Measurements from ENCODE around the gene RBBP5. TPM values are rescaled to one million over a fixed set of nuclear protein-coding genes. Genes with fewer than 3 reads are reported as not detected.

The RBBP5 gene
- total RNA-seq, 3 donors from 2014 or later (not counting 1 experiment from before 2014, with no cell fraction given) = 13.9 to 18.2 (median 17.8) TPM

GRCh38 chr1:205056188-205056611 lies 65.6 kb downstream of the RBBP5 start:
- Mint-ChIP-seq H3K27ac (no peak overlapping the region), H3K27me3 (ENCODE audit: low read depth in 2 of 2) (no peaks in the 10 kb centered on the region), H3K9me3 (no peaks in the 10 kb centered on the region), H3K4me3 (no peak overlapping the region), H3K4me1 (no peaks in the 10 kb centered on the region), H3K36me3 (no peaks in the 10 kb centered on the region)
- 89% methylated on average over 13 of the region's 13 CpGs for WGBS (ENCODE audit: insufficient coverage)
- H3K27ac ChIP-seq (ENCODE audit: low read length) = no peak overlapping the region
- intact Hi-C loops (cut with micrococcal nuclease) = no loop called here
- H3K9me3 ChIP-seq (ENCODE audit: control insufficient read depth, insufficient read depth, low read length) = no peaks in the 10 kb centered on the region
- no peaks in the 10 kb centered on the region for H3K27me3 ChIP-seq (ENCODE audit: control insufficient read depth, insufficient read depth, low read length)
- H3K4me1 ChIP-seq (ENCODE audit: control insufficient read depth, insufficient read depth, low read length) = no peaks in the 10 kb centered on the region
- no peak for DNase-seq
- TF ChIP-seq CTCF (IDR thresholded peaks at IDR 0.05) = no peak
- H3K4me3 ChIP-seq (ENCODE audit: low read length) = no peak overlapping the region
- no peak for ATAC-seq
- H3K36me3 ChIP-seq (ENCODE audit: control insufficient read depth, insufficient read depth, low read length) = no peaks in the 10 kb centered on the region

DNA sequence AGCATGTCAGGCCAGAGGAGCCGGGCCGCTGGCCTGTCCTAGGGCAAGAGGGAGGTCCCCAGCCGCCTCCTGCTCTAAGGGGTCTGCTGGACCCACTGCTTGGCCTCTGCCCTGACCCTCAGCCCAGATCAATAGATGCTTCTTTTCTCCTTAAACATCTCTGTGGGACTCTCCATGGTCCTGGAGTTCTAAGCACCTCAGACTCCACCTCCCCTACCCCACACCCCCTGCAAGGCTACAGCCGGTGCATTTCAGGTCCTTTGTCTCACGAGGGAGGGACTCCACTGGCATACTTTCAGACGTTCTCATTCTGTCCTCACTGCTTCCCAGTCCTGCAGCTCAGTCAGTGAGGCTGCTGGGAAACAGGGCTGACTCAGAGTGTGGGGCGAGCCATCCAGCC lies 67.8 kb downstream of the RBBP5 start:
- Mint-ChIP-seq H3K4me3 (no peak overlapping the region), H3K4me1 (no peaks in the 10 kb centered on the region), H3K36me3 (no peaks in the 10 kb centered on the region), H3K27ac (no peak overlapping the region), H3K27me3 (ENCODE audit: low read depth in 2 of 2) (no peaks in the 10 kb centered on the region), H3K9me3 (no peaks in the 10 kb centered on the region)
- no peaks in the 10 kb centered on the region for H3K36me3 ChIP-seq (ENCODE audit: control insufficient read depth, insufficient read depth, low read length)
- H3K27ac ChIP-seq (ENCODE audit: low read length) = no peak overlapping the region
- no peaks in the 10 kb centered on the region for H3K4me1 ChIP-seq (ENCODE audit: control insufficient read depth, insufficient read depth, low read length)
- H3K27me3 ChIP-seq (ENCODE audit: control insufficient read depth, insufficient read depth, low read length) = no peaks in the 10 kb centered on the region
- ATAC-seq (no peak), DNase-seq (no peak)
- H3K4me3 ChIP-seq (ENCODE audit: low read length) = no peak overlapping the region
- TF ChIP-seq CTCF (IDR thresholded peaks at IDR 0.05) = no peak
- intact Hi-C loops (cut with micrococcal nuclease) = no loop called here
- 78% methylated on average over 7 of the region's 7 CpGs for WGBS (ENCODE audit: insufficient coverage)
- no peaks in the 10 kb centered on the region for H3K9me3 ChIP-seq (ENCODE audit: control insufficient read depth, insufficient read depth, low read length)

GRCh38 chr1:205053296-205053695 lies 68.5 kb downstream of the RBBP5 start:
- Histone ChIP-seq H3K27ac (ENCODE audit: low read length) (no peak overlapping the region), H3K4me1 (ENCODE audit: control insufficient read depth, insufficient read depth, low read length) (no peaks in the 10 kb centered on the region), H3K9me3 (ENCODE audit: control insufficient read depth, insufficient read depth, low read length) (no peaks in the 10 kb centered on the region), H3K36me3 (ENCODE audit: control insufficient read depth, insufficient read depth, low read length) (no peaks in the 10 kb centered on the region), H3K27me3 (ENCODE audit: control insufficient read depth, insufficient read depth, low read length) (no peaks in the 10 kb centered on the region), H3K4me3 (ENCODE audit: low read length) (no peak overlapping the region)
- DNase-seq = no peak
- Mint-ChIP-seq H3K9me3 (no peaks in the 10 kb centered on the region), H3K36me3 (no peaks in the 10 kb centered on the region), H3K4me3 (no peak overlapping the region), H3K27me3 (ENCODE audit: low read depth in 2 of 2) (peaks cover 0 to 3% of the 10 kb centered on the region in 2 donors), H3K27ac (no peak overlapping the region), H3K4me1 (no peaks in the 10 kb centered on the region)
- no peak for TF ChIP-seq CTCF (IDR thresholded peaks at IDR 0.05)
- ATAC-seq = no peak
- WGBS (ENCODE audit: insufficient coverage) = 85% methylated on average over 5 of the region's 5 CpGs
- intact Hi-C loops (cut with micrococcal nuclease) = no loop called here

DNA sequence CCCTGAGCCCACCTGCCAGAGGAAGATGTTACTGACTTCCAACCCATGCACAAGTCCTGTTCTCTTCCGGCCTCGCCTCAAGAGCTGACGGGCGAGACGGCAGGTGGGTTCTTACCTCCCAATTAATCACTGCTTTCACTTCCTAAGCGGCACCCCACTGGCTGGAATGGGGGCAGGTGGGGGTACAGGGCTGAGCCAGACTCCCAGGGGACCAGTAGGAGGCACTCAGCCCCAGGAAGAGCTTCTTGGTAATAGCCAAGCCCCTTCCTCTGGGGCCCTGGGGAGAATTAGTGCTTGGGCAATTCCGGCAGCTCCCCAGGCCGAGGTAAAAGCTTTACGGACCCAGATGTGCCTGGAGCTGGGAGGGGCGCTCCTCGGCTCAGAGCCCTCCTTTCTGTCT lies 69.1 kb downstream of the RBBP5 start:
- Histone ChIP-seq H3K27ac (ENCODE audit: low read length) (no peak overlapping the region), H3K27me3 (ENCODE audit: control insufficient read depth, insufficient read depth, low read length) (no peaks in the 10 kb centered on the region), H3K4me1 (ENCODE audit: control insufficient read depth, insufficient read depth, low read length) (no peaks in the 10 kb centered on the region), H3K9me3 (ENCODE audit: control insufficient read depth, insufficient read depth, low read length) (no peaks in the 10 kb centered on the region), H3K36me3 (ENCODE audit: control insufficient read depth, insufficient read depth, low read length) (no peaks in the 10 kb centered on the region), H3K4me3 (ENCODE audit: low read length) (no peak overlapping the region)
- WGBS (ENCODE audit: insufficient coverage) = 86% methylated on average over 10 of the region's 11 CpGs
- H3K27ac Mint-ChIP-seq = no peak overlapping the region
- H3K36me3 Mint-ChIP-seq = no peaks in the 10 kb centered on the region
- H3K27me3 Mint-ChIP-seq (ENCODE audit: low read depth in 2 of 2) = peaks cover 0 to 4% of the 10 kb centered on the region in 2 donors
- TF ChIP-seq CTCF (IDR thresholded peaks at IDR 0.05) = no peak
- intact Hi-C loops (cut with micrococcal nuclease) = no loop called here
- DNase-seq = no peak
- no peaks in the 10 kb centered on the region for H3K4me1 Mint-ChIP-seq
- no peak for ATAC-seq
- no peak overlapping the region for H3K4me3 Mint-ChIP-seq
- H3K9me3 Mint-ChIP-seq = no peaks in the 10 kb centered on the region

All from natural killer cell (primary cell).